Tibial nerve (tissue), 4 donors: ENCODE results near the gene ZNF202.

Source experiments
- EP300 ChIP-seq, 2 donors: sonication (generic); formaldehyde crosslinking; IDR thresholded peaks; one replicate each; pipeline ENCODE4 v1.6.1; 2017; ENCODE audit warnings: antibody characterized with exemption in 2 of 2, mild to moderate bottlenecking in 1 of 2
- POLR2A ChIP-seq, 2 donors: fragments of 450-650 bp; IDR thresholded peaks; one replicate each; pipeline ENCODE4 v1.6.1; 2017; ENCODE audit warnings: antibody characterized with exemption in 2 of 2, mild to moderate bottlenecking in 2 of 2, moderate library complexity in 2 of 2
- TF ChIP-seq, protein P1 (sequence below), 5 experiments: fragments of 200-600 bp in 3 of 5; fragments of 450-650 bp in 2 of 5; sonication (generic) in 3 of 5; IDR thresholded peaks; one replicate each; pipeline ENCODE4 v1.5.1; 2016 to 2019; ENCODE audit warnings: antibody characterized with exemption in 5 of 5, mild to moderate bottlenecking in 3 of 5, moderate library complexity in 2 of 5

DNA sequence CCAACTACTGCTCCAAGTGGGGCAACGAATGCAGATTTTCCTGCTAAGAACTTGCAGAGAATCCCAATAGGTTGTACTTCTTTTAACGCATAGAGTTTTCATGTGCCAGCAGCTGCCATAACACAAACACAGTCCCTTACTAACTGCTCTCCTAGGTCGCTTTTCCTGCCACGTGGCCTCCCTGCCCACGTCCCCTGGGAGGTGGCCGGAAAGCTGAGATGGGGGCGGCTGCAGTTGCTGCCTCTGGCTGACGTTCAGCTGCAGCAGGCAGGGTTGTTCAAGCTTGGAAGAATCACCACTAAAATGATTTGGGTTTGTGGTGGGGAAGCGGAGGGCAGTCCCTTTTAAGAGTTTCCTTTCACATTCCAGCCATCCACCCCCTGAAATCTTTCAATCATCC, 39.3 kb downstream of the ZNF202 start:
- TF ChIP-seq, protein P1, sequence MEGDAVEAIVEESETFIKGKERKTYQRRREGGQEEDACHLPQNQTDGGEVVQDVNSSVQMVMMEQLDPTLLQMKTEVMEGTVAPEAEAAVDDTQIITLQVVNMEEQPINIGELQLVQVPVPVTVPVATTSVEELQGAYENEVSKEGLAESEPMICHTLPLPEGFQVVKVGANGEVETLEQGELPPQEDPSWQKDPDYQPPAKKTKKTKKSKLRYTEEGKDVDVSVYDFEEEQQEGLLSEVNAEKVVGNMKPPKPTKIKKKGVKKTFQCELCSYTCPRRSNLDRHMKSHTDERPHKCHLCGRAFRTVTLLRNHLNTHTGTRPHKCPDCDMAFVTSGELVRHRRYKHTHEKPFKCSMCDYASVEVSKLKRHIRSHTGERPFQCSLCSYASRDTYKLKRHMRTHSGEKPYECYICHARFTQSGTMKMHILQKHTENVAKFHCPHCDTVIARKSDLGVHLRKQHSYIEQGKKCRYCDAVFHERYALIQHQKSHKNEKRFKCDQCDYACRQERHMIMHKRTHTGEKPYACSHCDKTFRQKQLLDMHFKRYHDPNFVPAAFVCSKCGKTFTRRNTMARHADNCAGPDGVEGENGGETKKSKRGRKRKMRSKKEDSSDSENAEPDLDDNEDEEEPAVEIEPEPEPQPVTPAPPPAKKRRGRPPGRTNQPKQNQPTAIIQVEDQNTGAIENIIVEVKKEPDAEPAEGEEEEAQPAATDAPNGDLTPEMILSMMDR (IDR thresholded peaks at IDR 0.05) = no peak
- TF ChIP-seq POLR2A (IDR thresholded peaks at IDR 0.05) (no peak), EP300 (IDR thresholded peaks at IDR 0.05) (no peak)
